Measurements from ENCODE around the gene VSIG10.

The VSIG10 gene

DNA sequence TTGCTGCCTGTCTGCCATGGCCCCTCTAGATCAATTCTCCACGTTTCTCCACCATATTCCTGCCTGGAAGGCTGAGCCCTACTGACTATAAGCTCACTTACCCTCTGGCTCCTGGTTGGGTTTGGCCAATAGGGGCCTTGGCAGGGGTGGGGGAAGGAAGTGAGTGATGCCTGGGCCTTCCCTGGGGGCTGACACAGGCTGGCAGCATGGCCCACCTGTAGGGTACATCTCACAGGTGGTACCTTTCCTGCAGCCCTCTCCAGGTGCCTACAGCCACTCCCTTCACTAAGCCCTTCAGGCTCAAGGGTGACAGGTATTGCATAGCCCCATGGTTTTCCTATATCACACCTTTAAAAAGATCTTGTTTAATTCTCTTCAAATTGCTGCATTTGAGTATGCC is 83.8 kb downstream of the VSIG10 start:
- Histone ChIP-seq H3K36me3 (ENCODE audit: control insufficient read depth, insufficient read depth, low read length) (peaks cover 45% of the 10 kb centered on the region), H3K27me3 (ENCODE audit: control insufficient read depth, insufficient read depth, low read length) (no peaks in the 10 kb centered on the region), H3K9me3 (ENCODE audit: control insufficient read depth, insufficient read depth, low read length) (no peaks in the 10 kb centered on the region), H3K4me1 (ENCODE audit: control insufficient read depth, insufficient read depth, low read length) (peaks cover 5% of the 10 kb centered on the region), H3K4me3 (ENCODE audit: low read depth, low read length) (no peak overlapping the region), H3K9ac (ENCODE audit: low read depth, low read length) (no peak overlapping the region)

DNA sequence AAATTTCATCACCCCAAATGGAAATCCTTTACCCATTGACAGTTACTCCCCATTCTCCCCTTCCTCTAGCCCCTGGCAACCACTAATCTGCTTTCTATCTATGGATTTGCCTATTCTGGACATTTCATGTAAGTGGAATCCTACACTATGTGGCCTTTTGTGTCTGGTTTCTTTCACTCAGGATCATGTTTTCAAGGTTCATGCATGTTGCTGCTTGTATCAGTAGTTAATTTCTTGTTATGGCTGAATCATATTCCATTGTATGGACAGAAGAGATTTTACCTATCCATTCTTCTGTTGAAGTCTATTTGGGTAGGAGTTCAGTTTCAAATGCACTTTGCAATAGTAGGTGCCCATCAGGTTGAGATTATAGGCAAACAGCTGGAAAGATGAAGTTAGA is 85.9 kb downstream of the VSIG10 start:
- no peak overlapping the region for H3K4me3 ChIP-seq (ENCODE audit: low read depth, low read length)

DNA sequence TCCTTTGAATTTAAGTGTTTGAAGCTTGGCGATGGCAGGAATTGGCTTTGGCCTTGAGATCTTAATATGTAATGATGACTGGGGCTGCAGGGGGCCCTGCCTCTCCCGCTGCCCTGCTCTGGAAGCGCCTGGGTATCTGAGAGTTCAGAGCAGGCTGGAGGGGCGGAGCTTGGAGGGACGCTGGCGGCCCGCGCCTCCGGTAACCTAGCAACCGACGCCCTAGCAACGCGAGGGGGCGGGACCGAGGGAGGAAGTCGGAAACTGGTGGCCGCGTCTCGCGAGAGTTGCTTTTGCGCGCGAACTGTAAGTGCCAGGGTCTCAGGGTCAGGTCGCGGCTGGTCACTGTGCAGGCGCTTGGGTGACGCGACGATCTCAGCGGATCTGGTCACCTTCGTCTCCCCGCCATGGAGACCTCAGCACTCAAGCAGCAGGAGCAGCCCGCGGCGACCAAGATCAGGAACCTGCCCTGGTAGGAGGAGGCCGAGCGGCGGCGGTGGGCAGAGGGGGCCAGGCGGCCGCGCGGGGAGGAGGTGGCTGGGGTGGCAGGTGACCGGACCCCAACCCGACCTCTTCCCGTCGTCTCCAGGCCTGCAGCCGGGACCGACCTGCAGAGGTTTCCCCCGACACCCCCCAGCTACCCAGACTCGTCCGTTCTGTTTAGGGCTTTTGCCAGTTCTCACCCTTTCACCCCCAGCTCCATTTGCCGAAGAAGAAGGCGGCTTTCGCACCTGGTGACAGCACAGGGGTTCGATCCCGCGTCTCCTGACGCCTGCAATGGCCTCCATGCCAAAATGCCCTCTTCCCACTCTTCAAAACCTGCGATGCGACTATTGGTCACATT is 87.2 kb downstream of the VSIG10 start, which contains the start of gene RFC5:
Gene RFC5, plus strand, starts transcription at position 280 of the 841 bp plus-strand sequence. Its CDS starts 125 bp downstream, at position 405.
- H3K27me3 ChIP-seq (ENCODE audit: control insufficient read depth, insufficient read depth, low read length): no peaks in the 10 kb centered on the region
- H3K36me3 ChIP-seq (ENCODE audit: control insufficient read depth, insufficient read depth, low read length): peaks cover 29% of the 10 kb centered on the region
- H3K4me3 ChIP-seq (ENCODE audit: low read depth, low read length): peak within 1 kb of the TSS; percentile 77
- no peaks in the 10 kb centered on the region for H3K9me3 ChIP-seq (ENCODE audit: control insufficient read depth, insufficient read depth, low read length)
- H3K9ac ChIP-seq (ENCODE audit: low read depth, low read length): peak within 1 kb of the TSS; percentile 87
- H3K4me1 ChIP-seq (ENCODE audit: control insufficient read depth, insufficient read depth, low read length): peaks cover 5% of the 10 kb centered on the region

More for the DNA sequence above, 85.9 kb downstream of the VSIG10 start:
- no peaks in the 10 kb centered on the region for H3K27me3 ChIP-seq (ENCODE audit: control insufficient read depth, insufficient read depth, low read length)
- H3K9me3 ChIP-seq (ENCODE audit: control insufficient read depth, insufficient read depth, low read length): no peaks in the 10 kb centered on the region
- no peak overlapping the region for H3K9ac ChIP-seq (ENCODE audit: low read depth, low read length)
- H3K36me3 ChIP-seq (ENCODE audit: control insufficient read depth, insufficient read depth, low read length): peaks cover 38% of the 10 kb centered on the region
- peaks cover 5% of the 10 kb centered on the region for H3K4me1 ChIP-seq (ENCODE audit: control insufficient read depth, insufficient read depth, low read length)

DNA sequence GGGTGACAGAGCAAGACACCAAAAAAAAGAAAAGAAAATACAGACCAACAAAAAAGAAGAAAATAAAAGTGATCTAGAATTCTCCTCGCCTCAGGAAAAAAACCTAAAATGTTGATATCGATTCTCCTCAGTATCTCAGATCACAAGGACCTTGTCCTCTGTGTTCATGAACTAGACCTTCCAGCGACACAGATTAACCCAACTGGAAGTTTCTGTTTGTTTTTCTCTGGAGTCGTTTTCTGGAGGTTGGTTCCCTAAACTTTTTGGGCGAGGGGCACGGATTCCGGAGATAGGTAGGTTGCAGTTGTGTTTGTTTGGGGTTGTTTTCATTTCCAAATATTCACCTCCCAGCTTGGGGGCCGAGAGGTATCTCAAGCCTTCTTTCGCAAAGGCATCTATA is 87.9 kb downstream of the VSIG10 start:
- Histone ChIP-seq H3K9ac (ENCODE audit: low read depth, low read length) (no peak overlapping the region), H3K36me3 (ENCODE audit: control insufficient read depth, insufficient read depth, low read length) (peaks cover 22% of the 10 kb centered on the region), H3K27me3 (ENCODE audit: control insufficient read depth, insufficient read depth, low read length) (no peaks in the 10 kb centered on the region), H3K4me3 (ENCODE audit: low read depth, low read length) (peak overlapping the region; percentile 77), H3K4me1 (ENCODE audit: control insufficient read depth, insufficient read depth, low read length) (peaks cover 5% of the 10 kb centered on the region), H3K9me3 (ENCODE audit: control insufficient read depth, insufficient read depth, low read length) (no peaks in the 10 kb centered on the region)

DNA sequence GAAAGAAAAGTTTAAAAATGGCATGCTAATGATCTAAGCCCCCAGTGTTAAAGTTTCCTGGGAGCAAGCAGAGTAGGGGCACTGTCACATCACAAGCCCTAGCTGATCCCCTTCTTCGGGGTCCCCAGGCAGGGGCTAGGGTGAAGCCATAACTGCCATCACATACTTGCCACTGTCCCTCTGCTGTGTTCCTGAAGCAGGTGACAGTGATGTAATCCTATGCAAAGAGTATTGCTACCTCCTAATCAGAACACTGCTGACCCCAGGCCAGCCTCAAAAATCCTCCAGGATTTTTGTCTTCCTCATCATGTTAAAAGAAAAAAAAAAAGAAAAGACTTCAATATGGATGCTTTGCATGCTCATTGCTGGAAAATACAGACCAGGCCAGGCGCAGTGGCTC is 88.5 kb downstream of the VSIG10 start:
- H3K4me3 ChIP-seq (ENCODE audit: low read depth, low read length): no peak overlapping the region
- H3K27me3 ChIP-seq (ENCODE audit: control insufficient read depth, insufficient read depth, low read length): no peaks in the 10 kb centered on the region
- no peaks in the 10 kb centered on the region for H3K9me3 ChIP-seq (ENCODE audit: control insufficient read depth, insufficient read depth, low read length)
- no peak overlapping the region for H3K9ac ChIP-seq (ENCODE audit: low read depth, low read length)
- H3K36me3 ChIP-seq (ENCODE audit: control insufficient read depth, insufficient read depth, low read length): peaks cover 17% of the 10 kb centered on the region
- H3K4me1 ChIP-seq (ENCODE audit: control insufficient read depth, insufficient read depth, low read length): peaks cover 5% of the 10 kb centered on the region
